Neural cell (in vitro differentiated cells): ENCODE measurements around the gene JPH2. TPM values are rescaled to one million over a fixed set of nuclear protein-coding genes. Genes with fewer than 3 reads are reported as not detected.

Experiments
- H2AFZ ChIP-seq: fragments of 200-600, 300-800 bp; sonication (generic), shearing (Covaris generic); 2 replicates; pipeline ENCODE4 v1.6.0; 2014; ENCODE audit warnings: low read depth, mild to moderate bottlenecking, antibody characterized with exemption, low read length, moderate library complexity
- H3F3A ChIP-seq: fragments of 200-600 bp; shearing (Covaris generic); 2 replicates; pipeline ENCODE4 v1.6.1; 2016; ENCODE audit warnings: mild to moderate bottlenecking, moderate library complexity, mixed read lengths, antibody characterized with exemption, low read length; ENCODE audit not compliant: insufficient read depth, poor library complexity, severe bottlenecking
- H3K27ac ChIP-seq: fragments of 200-600, 300-800 bp; sonication (generic), shearing (Covaris generic); 2 replicates; pipeline ENCODE4 v1.5.1; 2014; ENCODE audit warnings: mild to moderate bottlenecking, low read length, moderate library complexity
- H3K27me3 ChIP-seq: fragments of 300-800, 200-600 bp; sonication (generic), shearing (Covaris generic); 2 replicates; pipeline ENCODE4 v1.6.0; 2014; ENCODE audit warnings: mild to moderate bottlenecking, low read depth, low read length, moderate library complexity; ENCODE audit not compliant: insufficient read depth
- H3K36me3 ChIP-seq: fragments of 300-800, 200-600 bp; sonication (generic), shearing (Covaris generic); 2 replicates; pipeline ENCODE4 v1.5.1; 2014; ENCODE audit warnings: mild to moderate bottlenecking, antibody characterized with exemption, low read length, moderate library complexity; ENCODE audit not compliant: insufficient read depth
- H3K4me2 ChIP-seq: fragments of 300-800, 200-600 bp; sonication (generic), shearing (Covaris generic); 2 replicates; pipeline ENCODE4 v1.6.0; 2014; ENCODE audit warnings: mild to moderate bottlenecking, low read length
- H3K4me3 ChIP-seq: fragments of 300-800, 200-600 bp; sonication (generic), shearing (Covaris generic); 2 replicates; pipeline ENCODE4 v1.5.1; 2014; ENCODE audit warnings: mild to moderate bottlenecking, low read length, moderate library complexity
- H3K79me2 ChIP-seq: fragments of 200-600 bp; shearing (Covaris generic); replicated peaks from 2 replicates; pipeline ENCODE4 v1.6.0; 2014; ENCODE audit warnings: mild to moderate bottlenecking, low read length, moderate library complexity; ENCODE audit not compliant: insufficient read depth
- H3K9ac ChIP-seq: fragments of 300-800, 200-600 bp; sonication (generic), shearing (Covaris generic); 2 replicates; pipeline ENCODE4 v1.6.1; 2016; ENCODE audit warnings: mild to moderate bottlenecking, low read length, mixed read lengths
- H3K9me2 ChIP-seq: fragments of 200-600 bp; shearing (Covaris generic); 2 replicates; pipeline ENCODE4 v1.6.1; 2016; ENCODE audit warnings: mild to moderate bottlenecking, low read length, mixed read lengths; ENCODE audit not compliant: insufficient read depth
- H3K9me3 ChIP-seq: fragments of 200-600, 300-800 bp; sonication (generic), shearing (Covaris generic); 2 replicates; pipeline ENCODE4 v1.6.1; 2016; ENCODE audit warnings: mild to moderate bottlenecking, mixed run types, low read length, moderate library complexity, mixed read lengths
- H4K20me1 ChIP-seq: fragments of 200-600 bp; shearing (Covaris generic); 2 replicates; pipeline ENCODE4 v1.6.1; 2016; ENCODE audit warnings: mild to moderate bottlenecking, mixed run types; ENCODE audit not compliant: insufficient read depth
- CTCF ChIP-seq: fragments of 450-650 bp; IDR thresholded peaks from 2 replicates; pipeline ENCODE4 v1.5.1; 2014; ENCODE audit warnings: antibody characterized with exemption, mild to moderate bottlenecking, moderate library complexity; ENCODE audit not compliant: poor library complexity, severe bottlenecking
- EP300 ChIP-seq: fragments of 450-650 bp; conservative IDR thresholded peaks from 2 replicates; pipeline ENCODE4 v1.6.1; 2014; ENCODE audit warnings: antibody characterized with exemption, mild to moderate bottlenecking, moderate library complexity; ENCODE audit not compliant: poor library complexity, severe bottlenecking
- EZH2 ChIP-seq: fragments of 200-600, 300-800 bp; shearing (Covaris generic), sonication (generic); IDR thresholded peaks from 2 replicates; pipeline ENCODE4 v1.6.1; 2014; ENCODE audit warnings: antibody characterized with exemption, low read length, borderline replicate concordance, mild to moderate bottlenecking; ENCODE audit not compliant: insufficient read depth, poor library complexity, severe bottlenecking
- MXI1 ChIP-seq: fragments of 450-650 bp; conservative IDR thresholded peaks from 2 replicates; pipeline ENCODE4 v1.6.1; 2014; ENCODE audit warnings: antibody characterized with exemption, mild to moderate bottlenecking; ENCODE audit not compliant: poor library complexity, severe bottlenecking
- POLR2AphosphoS5 ChIP-seq: IDR thresholded peaks from 2 replicates; pipeline ENCODE4 v1.6.1; 2012
- RAD21 ChIP-seq: fragments of 450-650 bp; conservative IDR thresholded peaks from 2 replicates; pipeline ENCODE4 v1.6.1; 2014; ENCODE audit warnings: antibody characterized with exemption, mild to moderate bottlenecking, moderate library complexity
- REST ChIP-seq: IDR thresholded peaks from 2 replicates; pipeline ENCODE4 v1.6.1; 2012; ENCODE audit warnings: borderline replicate concordance
- SMC3 ChIP-seq: fragments of 450-650 bp; conservative IDR thresholded peaks from 2 replicates; pipeline ENCODE4 v1.6.1; 2014; ENCODE audit warnings: antibody characterized with exemption, mild to moderate bottlenecking, moderate library complexity; ENCODE audit not compliant: poor library complexity
- TAF1 ChIP-seq: IDR thresholded peaks from 2 replicates; pipeline ENCODE4 v1.6.1; 2012; ENCODE audit warnings: low read depth
- polyA plus RNA-seq: library from polyadenylated mRNA; depleted of rRNA; stranded (reverse); fragments of >200 nt; gene quantifications from 2 replicates; pipeline ENCODE4 v1.2.3, GENCODE V29; 2014

Gene JPH2
- polyA plus RNA-seq, 1 donor from 2014 or later = not detected

GRCh38 chr20:44109951-44110361, 77.0 kb downstream of the JPH2 start:
- no peaks in the 10 kb centered on the region for H3K36me3 ChIP-seq
- TF ChIP-seq EP300 (no peak), EZH2 (no peak), TAF1 (no peak), SMC3 (no peak)
- no peaks in the 10 kb centered on the region for H3F3A ChIP-seq
- no peaks in the 10 kb centered on the region for H3K79me2 ChIP-seq
- H3K9ac ChIP-seq = no peak overlapping the region
- no peaks in the 10 kb centered on the region for H4K20me1 ChIP-seq
- no peaks in the 10 kb centered on the region for H3K9me2 ChIP-seq
- H2AFZ ChIP-seq = no peak overlapping the region
- no peak overlapping the region for H3K27ac ChIP-seq
- H3K4me3 ChIP-seq = no peak overlapping the region
- H3K27me3 ChIP-seq = no peaks in the 10 kb centered on the region
- peaks cover 4% of the 10 kb centered on the region for H3K9me3 ChIP-seq
- no peak overlapping the region for H3K4me2 ChIP-seq

GRCh38 chr20:44106615-44107014, 80.4 kb downstream of the JPH2 start:
- Histone ChIP-seq H3K79me2 (no peaks in the 10 kb centered on the region), H4K20me1 (no peaks in the 10 kb centered on the region), H3K4me2 (no peak overlapping the region), H3K36me3 (no peaks in the 10 kb centered on the region), H3K9me3 (peaks cover 4% of the 10 kb centered on the region), H3K4me3 (no peak overlapping the region), H3K27ac (no peak overlapping the region), H3K27me3 (peaks cover 6% of the 10 kb centered on the region), H3F3A (no peaks in the 10 kb centered on the region), H3K9me2 (no peaks in the 10 kb centered on the region), H3K9ac (no peak overlapping the region), H2AFZ (no peak overlapping the region)
- TF ChIP-seq EZH2 = no peak
- no peak for TF ChIP-seq MXI1
- no peak for TF ChIP-seq REST

- H3K9ac ChIP-seq = no peak overlapping the region
- no peak overlapping the region for H3K27ac ChIP-seq
- peaks cover 4% of the 10 kb centered on the region for H3K9me3 ChIP-seq
- peaks cover 6% of the 10 kb centered on the region for H3K27me3 ChIP-seq
- H3K4me2 ChIP-seq = no peak overlapping the region
- no peaks in the 10 kb centered on the region for H3K79me2 ChIP-seq
- no peak overlapping the region for H2AFZ ChIP-seq
- H3F3A ChIP-seq = no peaks in the 10 kb centered on the region
- no peaks in the 10 kb centered on the region for H3K36me3 ChIP-seq
- no peak overlapping the region for H3K4me3 ChIP-seq
- H4K20me1 ChIP-seq = no peaks in the 10 kb centered on the region
- H3K9me2 ChIP-seq = no peaks in the 10 kb centered on the region
- TF ChIP-seq TAF1 (no peak), EP300 (no peak), POLR2AphosphoS5 (no peak), SMC3 (no peak), EZH2 (no peak), CTCF (no peak), MXI1 (no peak), REST (no peak), RAD21 (no peak)
These were observed 82.0 kb downstream of the JPH2 start for GRCh38 chr20:44104798-44105517.
